Stomach (tissue), 4 donors: ENCODE measurements around the gene RLIM.

Experiments used
- CTCF ChIP-seq, 7 experiments: fragments of 450-650 bp in 4 of 7; fragments of 200-600 bp in 3 of 7; sonication (generic) in 3 of 7; IDR thresholded peaks; one replicate each; pipeline ENCODE4 v1.5.1; 2016 to 2019; ENCODE audit warnings: antibody characterized with exemption in 7 of 7, control low read depth in 2 of 7, mild to moderate bottlenecking in 1 of 7
- EP300 ChIP-seq: sonication (generic); formaldehyde crosslinking; IDR thresholded peaks from one replicate; pipeline ENCODE4 v1.6.1; 2017; ENCODE audit warnings: antibody characterized with exemption
- POLR2A ChIP-seq, 4 donors: fragments of 450-650 bp; IDR thresholded peaks; one replicate each; pipeline ENCODE4 v1.6.1; 2016; ENCODE audit warnings: antibody characterized with exemption in 4 of 4, control low read depth in 2 of 4, mild to moderate bottlenecking in 1 of 4, moderate library complexity in 1 of 4
- POLR2AphosphoS5 ChIP-seq, 3 donors: sonication (generic); formaldehyde crosslinking; IDR thresholded peaks; one replicate each; pipeline ENCODE4 v1.6.1; 2016; ENCODE audit warnings: antibody characterized with exemption in 3 of 3

- no peak for TF ChIP-seq POLR2A (IDR thresholded peaks at IDR 0.05)
- TF ChIP-seq CTCF (IDR thresholded peaks at IDR 0.05) = no peak
- TF ChIP-seq POLR2AphosphoS5 (IDR thresholded peaks at IDR 0.05) = no peak
- TF ChIP-seq EP300 = no peak
Observed at GRCh38 chrX:74536832-74537371, 77.5 kb downstream of the RLIM start.
